ENCODE results near the gene BICC1.

The BICC1 gene

DNA sequence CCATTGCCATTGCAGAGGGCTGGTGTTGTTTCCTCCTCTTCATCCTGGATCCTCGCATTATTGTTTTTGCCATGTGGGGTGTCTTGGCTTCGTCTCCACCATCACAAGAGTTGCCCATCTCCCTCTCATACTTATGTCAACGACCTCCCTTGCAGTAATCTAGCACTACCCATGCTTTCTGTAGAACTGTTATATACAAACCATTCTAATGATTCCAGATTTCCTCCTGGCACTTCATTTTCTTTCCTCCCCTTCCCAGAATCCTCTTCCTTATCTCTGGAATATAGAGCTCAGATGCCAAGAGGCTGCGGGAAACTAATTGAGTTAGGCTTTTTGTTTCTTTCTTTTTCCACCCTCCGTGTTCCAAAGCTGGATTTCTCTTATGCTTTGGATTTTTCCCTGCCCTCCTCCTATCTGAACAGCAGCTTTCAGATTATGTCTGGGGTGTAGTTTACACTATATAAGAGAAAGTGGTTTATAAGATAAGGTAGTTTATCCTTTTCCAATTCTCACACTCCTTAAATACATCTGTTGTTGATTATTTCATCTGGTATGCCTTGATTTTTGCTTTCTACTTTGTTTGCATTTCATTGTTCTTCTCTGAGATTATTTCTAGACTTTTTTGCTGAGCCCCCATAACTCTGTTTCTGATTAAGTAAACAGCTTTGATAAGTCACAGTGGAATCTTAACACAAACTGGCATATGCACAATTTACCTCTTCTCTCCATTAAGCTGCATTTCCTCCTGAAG lies 264.1 kb downstream of the BICC1 start:
- Histone ChIP-seq H3K4me1 (ENCODE audit: control insufficient read depth in 1 of 2, insufficient read depth in 2 of 2, low read length in 2 of 2) (no peaks in the 10 kb centered on the region), H3K27ac (ENCODE audit: low read depth, low read length) (no peak overlapping the region), H3K9me3 (ENCODE audit: control insufficient read depth in 1 of 2, low read length in 2 of 2) (no peaks in the 10 kb centered on the region), H3K36me3 (ENCODE audit: control insufficient read depth in 1 of 2, insufficient read depth in 2 of 2, low read length in 2 of 2) (no peaks in the 10 kb centered on the region), H3K9ac (ENCODE audit: low read depth in 1 of 2, low read length in 2 of 2) (no peak overlapping the region), H3K27me3 (ENCODE audit: control insufficient read depth in 1 of 2, insufficient read depth in 2 of 2, low read length in 2 of 2) (no peaks in the 10 kb centered on the region), H3K4me3 (ENCODE audit: low read depth in 1 of 2, low read length in 2 of 2) (no peak overlapping the region)

DNA sequence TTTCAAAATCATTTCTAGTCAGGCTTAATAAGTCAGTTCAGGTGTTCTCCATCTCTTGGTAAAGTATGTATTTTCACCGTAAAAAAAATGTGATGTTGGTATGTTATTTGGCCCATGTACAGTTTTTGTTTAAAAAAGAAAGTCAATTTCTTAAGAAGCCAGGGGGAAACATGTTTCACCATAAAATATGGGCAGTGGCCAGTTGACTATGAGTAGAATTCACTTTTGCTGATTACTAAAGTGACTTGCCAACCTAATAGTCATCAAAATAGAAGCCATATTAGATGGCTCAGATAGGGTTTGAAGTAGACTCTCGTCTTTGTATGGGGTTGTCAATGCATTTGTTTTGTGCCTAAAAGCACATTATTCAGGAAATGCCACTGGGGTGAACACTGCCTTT lies 266.3 kb downstream of the BICC1 start:
- Histone ChIP-seq H3K9ac (ENCODE audit: low read depth in 1 of 2, low read length in 2 of 2) (no peak overlapping the region), H3K36me3 (ENCODE audit: control insufficient read depth in 1 of 2, insufficient read depth in 2 of 2, low read length in 2 of 2) (no peaks in the 10 kb centered on the region), H3K9me3 (ENCODE audit: control insufficient read depth in 1 of 2, low read length in 2 of 2) (no peaks in the 10 kb centered on the region), H3K27me3 (ENCODE audit: control insufficient read depth in 1 of 2, insufficient read depth in 2 of 2, low read length in 2 of 2) (no peaks in the 10 kb centered on the region), H3K4me1 (ENCODE audit: control insufficient read depth in 1 of 2, insufficient read depth in 2 of 2, low read length in 2 of 2) (no peaks in the 10 kb centered on the region), H3K27ac (ENCODE audit: low read depth, low read length) (no peak overlapping the region), H3K4me3 (ENCODE audit: low read depth in 1 of 2, low read length in 2 of 2) (no peak overlapping the region)

DNA sequence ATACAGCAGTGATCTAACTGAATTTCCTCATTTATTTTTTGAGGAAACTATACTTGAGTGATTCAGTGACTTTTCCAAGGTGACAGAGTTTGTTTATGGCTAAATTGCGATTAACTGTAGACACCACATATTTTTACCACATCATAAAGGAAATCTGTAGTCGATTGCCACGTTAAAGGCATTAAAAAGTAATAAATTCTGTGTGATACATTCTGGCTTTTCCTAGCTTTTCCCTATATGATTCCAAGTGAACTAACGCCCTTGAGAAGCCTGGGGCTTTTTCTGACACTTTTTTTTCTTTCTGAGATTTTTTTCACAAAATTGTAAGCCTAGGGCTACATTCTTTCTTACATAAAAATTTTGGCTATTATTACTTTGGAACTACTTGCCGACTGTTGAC lies 266.9 kb downstream of the BICC1 start:
- no peaks in the 10 kb centered on the region for H3K27me3 ChIP-seq (ENCODE audit: control insufficient read depth in 1 of 2, insufficient read depth in 2 of 2, low read length in 2 of 2)
- no peak overlapping the region for H3K27ac ChIP-seq (ENCODE audit: low read depth, low read length)
- no peaks in the 10 kb centered on the region for H3K9me3 ChIP-seq (ENCODE audit: control insufficient read depth in 1 of 2, low read length in 2 of 2)
- no peaks in the 10 kb centered on the region for H3K36me3 ChIP-seq (ENCODE audit: control insufficient read depth in 1 of 2, insufficient read depth in 2 of 2, low read length in 2 of 2)
- H3K9ac ChIP-seq (ENCODE audit: low read depth in 1 of 2, low read length in 2 of 2): no peak overlapping the region
- H3K4me3 ChIP-seq (ENCODE audit: low read depth in 1 of 2, low read length in 2 of 2): no peak overlapping the region
- H3K4me1 ChIP-seq (ENCODE audit: control insufficient read depth in 1 of 2, insufficient read depth in 2 of 2, low read length in 2 of 2): no peaks in the 10 kb centered on the region

DNA sequence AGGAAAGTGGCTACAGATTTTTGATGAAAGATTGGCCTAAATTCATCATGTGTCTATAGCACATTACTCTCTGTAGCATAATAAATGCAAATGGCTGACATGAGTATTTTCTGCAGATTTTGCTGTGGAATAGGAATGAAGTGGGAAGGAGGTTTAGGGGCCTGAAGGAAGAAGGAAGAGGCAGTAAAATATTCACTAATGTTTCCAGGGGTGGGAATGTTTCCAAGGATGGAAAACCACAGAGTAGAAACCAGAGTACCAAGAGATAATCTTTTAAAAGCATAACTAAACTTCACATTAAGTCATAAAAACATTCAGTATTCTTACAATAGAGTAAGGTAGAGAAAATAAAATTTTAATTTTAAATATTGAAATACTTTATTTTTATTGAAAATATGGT lies 267.8 kb downstream of the BICC1 start:
- no peak overlapping the region for H3K27ac ChIP-seq (ENCODE audit: low read depth, low read length)
- no peak overlapping the region for H3K9ac ChIP-seq (ENCODE audit: low read depth in 1 of 2, low read length in 2 of 2)

DNA sequence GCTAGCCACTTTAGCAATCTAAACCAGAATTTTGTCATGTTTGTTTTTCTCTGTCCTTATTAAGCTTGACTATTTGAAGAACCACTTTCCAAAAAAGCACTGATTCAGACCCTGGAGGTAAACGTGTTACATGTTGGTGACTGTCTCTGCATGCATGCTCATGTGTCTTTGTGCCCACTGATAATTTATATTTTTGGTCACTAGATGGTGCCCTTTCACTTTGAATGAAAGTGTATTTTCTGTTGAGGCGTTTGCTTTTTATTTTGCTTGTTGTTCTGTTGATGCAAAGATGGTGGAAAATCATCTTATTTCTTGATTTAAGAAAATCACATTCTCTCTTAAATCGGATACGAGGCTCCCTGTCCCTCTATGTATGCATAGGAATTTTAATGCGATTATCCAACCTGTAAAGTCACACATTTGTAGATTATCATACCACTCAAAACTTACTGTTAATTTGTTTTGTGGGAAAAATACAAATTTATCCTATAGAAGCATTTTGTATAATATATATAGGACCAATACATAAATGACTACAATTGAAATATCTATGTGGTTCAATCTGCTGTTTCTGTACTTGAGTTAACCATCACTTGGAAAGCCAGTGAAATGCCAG lies 269.3 kb downstream of the BICC1 start:
- H3K9ac ChIP-seq (ENCODE audit: low read depth in 1 of 2, low read length in 2 of 2): no peak overlapping the region
- no peaks in the 10 kb centered on the region for H3K27me3 ChIP-seq (ENCODE audit: control insufficient read depth in 1 of 2, insufficient read depth in 2 of 2, low read length in 2 of 2)

More for the DNA sequence above, 267.8 kb downstream of the BICC1 start:
- Histone ChIP-seq H3K9me3 (ENCODE audit: control insufficient read depth in 1 of 2, low read length in 2 of 2) (no peaks in the 10 kb centered on the region), H3K4me1 (ENCODE audit: control insufficient read depth in 1 of 2, insufficient read depth in 2 of 2, low read length in 2 of 2) (no peaks in the 10 kb centered on the region), H3K4me3 (ENCODE audit: low read depth in 1 of 2, low read length in 2 of 2) (no peak overlapping the region), H3K36me3 (ENCODE audit: control insufficient read depth in 1 of 2, insufficient read depth in 2 of 2, low read length in 2 of 2) (no peaks in the 10 kb centered on the region), H3K27me3 (ENCODE audit: control insufficient read depth in 1 of 2, insufficient read depth in 2 of 2, low read length in 2 of 2) (no peaks in the 10 kb centered on the region)

DNA sequence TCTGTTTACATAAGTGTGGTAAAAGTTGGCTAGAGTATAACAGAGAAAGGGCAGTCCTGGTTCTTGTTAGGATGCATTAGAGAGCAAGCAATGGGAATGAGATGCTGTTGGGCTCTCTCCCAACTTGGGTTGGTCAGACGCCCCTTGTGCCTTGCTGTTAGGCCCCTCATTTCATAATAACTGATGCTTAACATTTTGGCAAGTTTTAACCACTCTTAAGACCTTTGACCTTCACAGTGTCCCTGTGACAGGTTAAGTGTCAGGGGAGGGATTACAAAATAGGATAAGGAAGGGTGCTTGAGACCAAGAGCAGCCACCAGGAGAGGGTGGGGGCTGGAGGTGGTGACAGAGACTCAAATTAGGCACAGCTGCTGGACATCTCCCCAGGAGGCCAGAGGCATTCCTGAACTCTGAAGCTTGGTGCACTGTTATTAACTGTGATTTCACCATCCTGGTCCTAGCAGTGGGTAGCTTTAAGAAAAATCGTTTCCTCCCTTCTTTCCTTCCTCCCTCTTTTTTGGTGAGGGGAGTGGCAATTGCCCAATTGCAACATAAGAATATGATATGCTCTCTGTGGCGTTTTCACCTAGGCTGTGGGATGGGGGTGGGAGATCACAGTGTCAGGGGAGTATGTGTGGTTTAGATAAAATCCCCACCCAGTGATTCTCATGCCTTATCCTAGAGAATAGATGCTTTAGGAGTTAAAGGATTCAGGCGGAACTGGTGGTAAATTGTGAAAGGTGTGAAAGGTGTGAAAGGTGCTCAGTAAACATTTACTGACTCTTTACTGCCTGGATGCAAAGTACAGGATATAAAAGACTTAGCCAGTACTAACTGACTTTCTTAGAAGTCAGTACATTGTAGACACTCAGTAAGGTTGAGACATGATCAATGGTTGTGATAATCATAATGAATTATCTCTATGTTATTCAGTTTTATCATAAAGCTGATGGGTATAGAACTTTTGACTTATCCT lies 270.5 kb downstream of the BICC1 start:
- no peaks in the 10 kb centered on the region for H3K36me3 ChIP-seq (ENCODE audit: control insufficient read depth in 1 of 2, insufficient read depth in 2 of 2, low read length in 2 of 2)
- H3K27me3 ChIP-seq (ENCODE audit: control insufficient read depth in 1 of 2, insufficient read depth in 2 of 2, low read length in 2 of 2): no peaks in the 10 kb centered on the region
- H3K4me3 ChIP-seq (ENCODE audit: low read depth in 1 of 2, low read length in 2 of 2): no peak overlapping the region
- H3K9ac ChIP-seq (ENCODE audit: low read depth in 1 of 2, low read length in 2 of 2): no peak overlapping the region
- no peaks in the 10 kb centered on the region for H3K9me3 ChIP-seq (ENCODE audit: control insufficient read depth in 1 of 2, low read length in 2 of 2)
- H3K4me1 ChIP-seq (ENCODE audit: control insufficient read depth in 1 of 2, insufficient read depth in 2 of 2, low read length in 2 of 2): no peaks in the 10 kb centered on the region
- no peak overlapping the region for H3K27ac ChIP-seq (ENCODE audit: low read depth, low read length)

More for the DNA sequence above, 269.3 kb downstream of the BICC1 start:
- Histone ChIP-seq H3K9me3 (ENCODE audit: control insufficient read depth in 1 of 2, low read length in 2 of 2) (no peaks in the 10 kb centered on the region), H3K4me1 (ENCODE audit: control insufficient read depth in 1 of 2, insufficient read depth in 2 of 2, low read length in 2 of 2) (no peaks in the 10 kb centered on the region), H3K36me3 (ENCODE audit: control insufficient read depth in 1 of 2, insufficient read depth in 2 of 2, low read length in 2 of 2) (no peaks in the 10 kb centered on the region), H3K4me3 (ENCODE audit: low read depth in 1 of 2, low read length in 2 of 2) (no peak overlapping the region), H3K27ac (ENCODE audit: low read depth, low read length) (no peak overlapping the region)

DNA sequence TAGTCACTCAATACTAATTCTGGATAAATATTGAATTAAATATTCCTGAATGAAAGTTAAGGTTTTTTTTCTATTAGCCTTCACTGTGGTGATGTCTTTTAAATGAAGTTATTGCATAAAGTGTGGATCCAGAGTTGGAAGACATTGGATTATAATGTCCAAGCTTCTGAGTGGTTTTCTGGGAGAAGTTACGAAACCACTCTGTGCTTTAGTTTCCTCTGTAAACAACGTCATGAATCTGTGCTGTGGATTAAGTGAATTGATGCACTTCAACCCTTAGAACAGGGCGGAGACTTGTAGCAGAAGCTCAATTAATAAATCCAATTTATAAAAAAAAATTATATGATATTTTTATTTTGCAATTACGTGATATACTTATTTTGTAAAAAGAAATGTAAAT lies 271.7 kb downstream of the BICC1 start:
- Histone ChIP-seq H3K36me3 (ENCODE audit: control insufficient read depth in 1 of 2, insufficient read depth in 2 of 2, low read length in 2 of 2) (no peaks in the 10 kb centered on the region), H3K9me3 (ENCODE audit: control insufficient read depth in 1 of 2, low read length in 2 of 2) (no peaks in the 10 kb centered on the region), H3K27me3 (ENCODE audit: control insufficient read depth in 1 of 2, insufficient read depth in 2 of 2, low read length in 2 of 2) (no peaks in the 10 kb centered on the region), H3K9ac (ENCODE audit: low read depth in 1 of 2, low read length in 2 of 2) (no peak overlapping the region), H3K4me3 (ENCODE audit: low read depth in 1 of 2, low read length in 2 of 2) (no peak overlapping the region), H3K27ac (ENCODE audit: low read depth, low read length) (no peak overlapping the region), H3K4me1 (ENCODE audit: control insufficient read depth in 1 of 2, insufficient read depth in 2 of 2, low read length in 2 of 2) (no peaks in the 10 kb centered on the region)

DNA sequence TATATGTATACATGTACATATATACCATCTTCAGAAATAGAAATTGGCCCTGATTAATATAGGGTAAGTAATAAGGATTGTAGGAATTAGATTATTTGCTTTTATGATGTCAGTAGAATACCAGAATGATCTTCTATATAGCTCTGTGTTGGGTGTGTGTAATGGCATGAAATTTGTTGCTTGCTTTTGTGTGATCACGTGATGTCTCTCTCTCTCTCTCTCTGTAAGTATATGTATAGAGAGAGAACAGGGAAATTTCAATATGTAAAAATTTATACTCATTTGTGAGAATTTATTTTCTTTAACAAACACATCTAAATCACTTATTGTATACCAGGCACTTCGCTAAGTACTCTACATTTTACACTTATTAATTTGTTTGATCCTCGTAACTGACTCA lies 272.7 kb downstream of the BICC1 start:
- Histone ChIP-seq H3K4me1 (ENCODE audit: control insufficient read depth in 1 of 2, insufficient read depth in 2 of 2, low read length in 2 of 2) (no peaks in the 10 kb centered on the region), H3K9me3 (ENCODE audit: control insufficient read depth in 1 of 2, low read length in 2 of 2) (no peaks in the 10 kb centered on the region), H3K9ac (ENCODE audit: low read depth in 1 of 2, low read length in 2 of 2) (no peak overlapping the region), H3K27me3 (ENCODE audit: control insufficient read depth in 1 of 2, insufficient read depth in 2 of 2, low read length in 2 of 2) (no peaks in the 10 kb centered on the region), H3K4me3 (ENCODE audit: low read depth in 1 of 2, low read length in 2 of 2) (no peak overlapping the region), H3K27ac (ENCODE audit: low read depth, low read length) (no peak overlapping the region), H3K36me3 (ENCODE audit: control insufficient read depth in 1 of 2, insufficient read depth in 2 of 2, low read length in 2 of 2) (no peaks in the 10 kb centered on the region)

DNA sequence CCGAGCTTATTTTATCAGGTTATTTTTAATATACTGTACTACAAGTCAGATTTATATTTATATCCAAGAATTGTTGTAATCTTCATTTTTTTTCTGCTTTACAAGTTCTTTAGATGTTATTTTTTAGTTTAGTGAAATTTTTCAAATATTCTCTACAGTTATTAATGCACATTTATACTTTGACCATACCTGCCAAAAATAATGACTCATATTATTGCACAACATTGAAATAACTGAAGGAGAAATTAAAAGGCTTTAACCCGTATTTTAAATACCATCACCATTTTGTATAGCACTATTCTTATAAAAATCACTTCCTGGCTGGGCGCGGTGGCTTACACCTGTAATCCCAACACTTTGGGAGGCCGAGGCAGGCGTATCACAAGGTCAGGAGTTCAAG lies 278.5 kb downstream of the BICC1 start:
- H3K27ac ChIP-seq (ENCODE audit: low read depth, low read length): no peak overlapping the region
- H3K4me1 ChIP-seq (ENCODE audit: control insufficient read depth in 1 of 2, insufficient read depth in 2 of 2, low read length in 2 of 2): no peaks in the 10 kb centered on the region
- H3K27me3 ChIP-seq (ENCODE audit: control insufficient read depth in 1 of 2, insufficient read depth in 2 of 2, low read length in 2 of 2): no peaks in the 10 kb centered on the region
- no peak overlapping the region for H3K4me3 ChIP-seq (ENCODE audit: low read depth in 1 of 2, low read length in 2 of 2)
- H3K36me3 ChIP-seq (ENCODE audit: control insufficient read depth in 1 of 2, insufficient read depth in 2 of 2, low read length in 2 of 2): no peaks in the 10 kb centered on the region
- no peaks in the 10 kb centered on the region for H3K9me3 ChIP-seq (ENCODE audit: control insufficient read depth in 1 of 2, low read length in 2 of 2)
- H3K9ac ChIP-seq (ENCODE audit: low read depth in 1 of 2, low read length in 2 of 2): no peak overlapping the region

DNA sequence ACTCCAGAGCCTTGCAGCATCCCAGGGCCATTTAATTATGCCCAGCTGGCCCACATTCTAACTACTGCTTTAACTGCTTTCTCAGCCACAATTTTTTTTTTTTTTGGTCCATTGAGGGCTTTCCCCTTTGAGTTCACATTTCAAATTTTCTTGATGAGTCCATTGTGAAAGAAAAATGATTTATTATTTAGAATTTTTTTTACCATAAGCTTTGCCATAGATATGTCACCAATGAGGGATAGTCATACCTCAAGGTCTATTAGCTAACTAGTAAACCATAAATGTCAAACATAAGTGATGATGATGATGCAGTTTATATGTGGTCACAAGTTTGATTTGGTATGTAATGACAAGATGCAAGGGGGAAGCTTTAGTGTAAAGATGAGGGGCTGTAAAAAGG lies 282.9 kb downstream of the BICC1 start:
- Histone ChIP-seq H3K27me3 (ENCODE audit: control insufficient read depth in 1 of 2, insufficient read depth in 2 of 2, low read length in 2 of 2) (no peaks in the 10 kb centered on the region), H3K36me3 (ENCODE audit: control insufficient read depth in 1 of 2, insufficient read depth in 2 of 2, low read length in 2 of 2) (no peaks in the 10 kb centered on the region), H3K4me3 (ENCODE audit: low read depth in 1 of 2, low read length in 2 of 2) (no peak overlapping the region), H3K9me3 (ENCODE audit: control insufficient read depth in 1 of 2, low read length in 2 of 2) (no peaks in the 10 kb centered on the region), H3K27ac (ENCODE audit: low read depth, low read length) (no peak overlapping the region), H3K4me1 (ENCODE audit: control insufficient read depth in 1 of 2, insufficient read depth in 2 of 2, low read length in 2 of 2) (no peaks in the 10 kb centered on the region), H3K9ac (ENCODE audit: low read depth in 1 of 2, low read length in 2 of 2) (no peak overlapping the region)

All from duodenal mucosa (tissue), 2 donors.